Ishikawa (cell line): ENCODE measurements around the gene KIF3C.

Source experiments
- CEBPB ChIP-seq: IDR thresholded peaks from 2 replicates; pipeline ENCODE4 v1.6.1; 2012
- CREB1 ChIP-seq: IDR thresholded peaks from 2 replicates; pipeline ENCODE4 v1.6.1; 2012; ENCODE audit warnings: low read depth
- EGR1 ChIP-seq: IDR thresholded peaks from 2 replicates; pipeline ENCODE4 v1.6.1; 2012
- EP300 ChIP-seq: IDR thresholded peaks from 2 replicates; pipeline ENCODE4 v1.6.1; 2012; ENCODE audit warnings: borderline replicate concordance
- FOXM1 ChIP-seq: IDR thresholded peaks from 2 replicates; pipeline ENCODE4 v1.6.1; 2012; ENCODE audit warnings: low read depth, borderline replicate concordance
- NFIC ChIP-seq: IDR thresholded peaks from 2 replicates; pipeline ENCODE4 v1.6.1; 2012
- RAD21 ChIP-seq: IDR thresholded peaks from 2 replicates; pipeline ENCODE4 v1.6.1; 2012; ENCODE audit warnings: low read depth
- TAF1 ChIP-seq: IDR thresholded peaks from 2 replicates; pipeline ENCODE4 v1.6.1; 2012; ENCODE audit warnings: low read depth, mild to moderate bottlenecking
- TCF12 ChIP-seq: IDR thresholded peaks from 2 replicates; pipeline ENCODE4 v1.6.1; 2012; ENCODE audit warnings: low read depth
- TEAD4 ChIP-seq: IDR thresholded peaks from 2 replicates; pipeline ENCODE4 v1.6.1; 2012
- YY1 ChIP-seq: IDR thresholded peaks from 2 replicates; pipeline ENCODE4 v1.6.1; 2012; ENCODE audit warnings: low read depth
- ZBTB7A ChIP-seq: IDR thresholded peaks from 2 replicates; pipeline ENCODE4 v1.6.1; 2012; ENCODE audit warnings: low read depth
- TF ChIP-seq, protein P1 (sequence below): IDR thresholded peaks from 2 replicates; pipeline ENCODE4 v1.6.1; 2012; ENCODE audit warnings: low read depth, mild to moderate bottlenecking
- TF ChIP-seq, protein P2 (sequence below): IDR thresholded peaks from 2 replicates; pipeline ENCODE4 v1.6.1; 2012
- TF ChIP-seq, protein P3 (sequence below): IDR thresholded peaks from 2 replicates; pipeline ENCODE4 v1.6.1; 2012

The KIF3C gene

DNA sequence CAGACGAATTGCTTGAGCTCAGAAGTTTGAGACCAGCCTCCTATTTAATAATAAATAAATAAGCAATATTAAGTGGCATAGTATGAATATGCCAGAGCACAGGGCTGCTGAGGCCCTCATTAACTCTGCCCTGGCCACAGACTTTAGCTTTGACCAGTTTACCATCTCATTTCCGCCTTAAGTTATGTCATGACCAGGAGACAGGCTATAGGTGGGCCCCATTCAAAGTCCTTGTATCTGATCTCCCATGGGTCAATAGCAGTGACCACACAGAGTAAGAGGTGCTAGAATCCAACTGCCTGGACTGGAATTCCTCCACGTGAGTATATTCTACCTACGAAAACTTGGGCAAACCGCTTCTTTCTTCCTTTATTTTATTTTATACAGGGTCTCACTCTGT lies 90.6 kb downstream of the KIF3C start:
- no peak for TF ChIP-seq NFIC
- no peak for TF ChIP-seq ZBTB7A
- TF ChIP-seq CREB1, result no peak

DNA sequence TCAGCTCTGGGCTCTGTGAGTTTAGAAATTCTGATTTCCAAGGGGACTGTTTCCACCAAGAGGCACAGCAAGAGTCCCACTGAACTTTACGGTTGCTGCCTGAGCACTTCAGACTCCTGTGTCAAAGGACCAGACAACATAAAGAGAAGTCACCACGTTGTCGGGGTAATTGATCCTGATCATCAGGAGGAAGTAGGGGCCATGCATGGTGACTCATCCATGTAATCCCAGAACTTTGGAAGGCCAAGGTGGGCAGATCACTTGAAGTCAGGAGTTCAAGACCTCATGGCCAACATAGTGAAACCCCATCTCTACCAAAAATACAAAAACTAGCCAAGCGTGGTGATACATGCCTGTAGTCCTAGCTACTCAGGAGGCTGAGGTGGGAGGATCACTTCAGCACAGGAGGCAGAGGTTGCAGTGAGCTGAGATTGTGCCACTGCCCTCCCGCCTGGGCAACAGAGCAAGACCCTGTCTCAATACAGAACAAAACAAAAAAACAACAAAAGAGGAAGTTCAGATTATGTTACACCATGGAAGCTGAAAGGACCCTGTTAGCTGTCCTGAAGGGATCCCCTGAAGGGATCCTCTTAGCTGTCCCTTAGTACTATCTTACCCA lies 94.6 kb downstream of the KIF3C start:
- TF ChIP-seq, protein P1, sequence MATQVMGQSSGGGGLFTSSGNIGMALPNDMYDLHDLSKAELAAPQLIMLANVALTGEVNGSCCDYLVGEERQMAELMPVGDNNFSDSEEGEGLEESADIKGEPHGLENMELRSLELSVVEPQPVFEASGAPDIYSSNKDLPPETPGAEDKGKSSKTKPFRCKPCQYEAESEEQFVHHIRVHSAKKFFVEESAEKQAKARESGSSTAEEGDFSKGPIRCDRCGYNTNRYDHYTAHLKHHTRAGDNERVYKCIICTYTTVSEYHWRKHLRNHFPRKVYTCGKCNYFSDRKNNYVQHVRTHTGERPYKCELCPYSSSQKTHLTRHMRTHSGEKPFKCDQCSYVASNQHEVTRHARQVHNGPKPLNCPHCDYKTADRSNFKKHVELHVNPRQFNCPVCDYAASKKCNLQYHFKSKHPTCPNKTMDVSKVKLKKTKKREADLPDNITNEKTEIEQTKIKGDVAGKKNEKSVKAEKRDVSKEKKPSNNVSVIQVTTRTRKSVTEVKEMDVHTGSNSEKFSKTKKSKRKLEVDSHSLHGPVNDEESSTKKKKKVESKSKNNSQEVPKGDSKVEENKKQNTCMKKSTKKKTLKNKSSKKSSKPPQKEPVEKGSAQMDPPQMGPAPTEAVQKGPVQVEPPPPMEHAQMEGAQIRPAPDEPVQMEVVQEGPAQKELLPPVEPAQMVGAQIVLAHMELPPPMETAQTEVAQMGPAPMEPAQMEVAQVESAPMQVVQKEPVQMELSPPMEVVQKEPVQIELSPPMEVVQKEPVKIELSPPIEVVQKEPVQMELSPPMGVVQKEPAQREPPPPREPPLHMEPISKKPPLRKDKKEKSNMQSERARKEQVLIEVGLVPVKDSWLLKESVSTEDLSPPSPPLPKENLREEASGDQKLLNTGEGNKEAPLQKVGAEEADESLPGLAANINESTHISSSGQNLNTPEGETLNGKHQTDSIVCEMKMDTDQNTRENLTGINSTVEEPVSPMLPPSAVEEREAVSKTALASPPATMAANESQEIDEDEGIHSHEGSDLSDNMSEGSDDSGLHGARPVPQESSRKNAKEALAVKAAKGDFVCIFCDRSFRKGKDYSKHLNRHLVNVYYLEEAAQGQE, result no peak
- TF ChIP-seq EP300 (no peak), TEAD4 (no peak), EGR1 (no peak), CREB1 (no peak), TAF1 (no peak), NFIC (no peak), CEBPB (no peak)
- TF ChIP-seq, protein P2, sequence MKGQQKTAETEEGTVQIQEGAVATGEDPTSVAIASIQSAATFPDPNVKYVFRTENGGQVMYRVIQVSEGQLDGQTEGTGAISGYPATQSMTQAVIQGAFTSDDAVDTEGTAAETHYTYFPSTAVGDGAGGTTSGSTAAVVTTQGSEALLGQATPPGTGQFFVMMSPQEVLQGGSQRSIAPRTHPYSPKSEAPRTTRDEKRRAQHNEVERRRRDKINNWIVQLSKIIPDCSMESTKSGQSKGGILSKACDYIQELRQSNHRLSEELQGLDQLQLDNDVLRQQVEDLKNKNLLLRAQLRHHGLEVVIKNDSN, result no peak
- TF ChIP-seq, protein P3, sequence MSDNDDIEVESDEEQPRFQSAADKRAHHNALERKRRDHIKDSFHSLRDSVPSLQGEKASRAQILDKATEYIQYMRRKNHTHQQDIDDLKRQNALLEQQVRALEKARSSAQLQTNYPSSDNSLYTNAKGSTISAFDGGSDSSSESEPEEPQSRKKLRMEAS, result no peak

DNA sequence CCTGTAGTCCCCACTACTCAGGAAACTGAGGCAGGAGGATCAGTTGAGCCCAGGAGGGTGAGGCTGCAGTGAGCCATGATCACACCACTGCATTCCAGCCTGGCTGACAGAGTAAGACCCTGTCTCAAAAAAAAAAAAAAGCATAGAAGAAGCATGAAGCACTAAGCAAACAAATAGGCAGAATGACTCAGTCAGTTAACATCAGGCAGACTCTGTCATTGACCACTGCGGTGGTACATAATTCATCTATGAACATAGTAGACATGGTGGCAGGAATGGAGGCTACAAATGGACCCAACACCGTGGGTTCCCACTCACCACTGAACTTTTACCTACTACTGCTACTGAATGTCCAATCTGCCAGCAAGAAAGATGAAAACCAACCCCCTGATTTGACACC lies 96.4 kb downstream of the KIF3C start:
- no peak for TF ChIP-seq EGR1
- TF ChIP-seq YY1, result no peak
- TF ChIP-seq EP300, result no peak
- TF ChIP-seq RAD21, result no peak
- TF ChIP-seq ZBTB7A, result no peak
- no peak for TF ChIP-seq NFIC
- TF ChIP-seq TCF12, result no peak
- TF ChIP-seq, protein P2, result no peak
- TF ChIP-seq CREB1, result no peak

DNA sequence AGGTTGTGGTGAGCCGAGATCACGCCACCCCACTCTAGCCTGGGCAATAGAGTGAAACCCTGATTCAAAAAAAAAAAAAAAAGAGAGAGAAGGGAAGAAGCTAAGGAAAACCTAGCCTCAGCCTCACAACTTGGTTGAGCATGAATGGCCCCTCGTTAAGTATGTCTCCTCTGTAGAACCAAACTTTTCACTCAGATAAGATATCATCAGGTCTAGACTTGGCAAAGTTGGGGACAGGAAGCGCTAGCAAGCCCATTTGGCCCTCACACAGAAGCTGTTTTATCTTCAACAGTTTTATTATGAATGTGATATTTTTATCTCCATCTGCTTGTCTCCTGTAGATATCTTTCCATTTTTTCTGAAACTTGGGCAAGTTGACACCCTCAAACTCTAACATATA lies 100.5 kb downstream of the KIF3C start:
- TF ChIP-seq TEAD4, result no peak

DNA sequence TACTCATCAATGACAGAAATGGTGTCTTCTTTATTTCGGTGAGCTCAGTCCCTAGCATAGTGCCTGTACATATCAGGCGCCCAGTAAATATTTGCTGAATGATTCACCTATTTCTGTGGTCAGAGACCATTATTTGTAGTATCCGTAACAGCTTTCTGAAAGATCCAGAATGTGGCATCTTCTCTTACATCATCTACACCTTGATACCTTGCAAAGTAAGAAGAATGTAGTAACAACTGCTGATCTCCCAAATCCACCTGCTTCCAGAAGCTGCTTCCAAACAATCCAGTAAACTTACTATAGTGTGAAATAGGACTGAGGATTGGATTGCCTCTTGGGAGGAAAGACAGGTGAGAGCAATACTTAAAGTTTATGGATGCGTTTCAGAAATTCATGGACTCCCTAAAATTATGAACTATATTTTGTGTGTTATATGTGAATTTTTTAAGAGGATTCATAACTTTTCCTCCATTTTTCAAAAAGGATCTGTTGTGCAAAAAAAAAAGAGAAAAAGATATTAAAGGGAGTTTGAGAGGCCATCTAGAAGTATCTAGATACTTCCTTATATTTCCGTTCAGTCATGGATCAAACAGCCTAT lies 103.1 kb downstream of the KIF3C start:
- TF ChIP-seq FOXM1 (no peak), NFIC (no peak), TCF12 (no peak), TEAD4 (no peak), RAD21 (no peak), YY1 (no peak), EP300 (no peak), TAF1 (no peak), ZBTB7A (no peak)
- TF ChIP-seq, protein P3, result no peak

DNA sequence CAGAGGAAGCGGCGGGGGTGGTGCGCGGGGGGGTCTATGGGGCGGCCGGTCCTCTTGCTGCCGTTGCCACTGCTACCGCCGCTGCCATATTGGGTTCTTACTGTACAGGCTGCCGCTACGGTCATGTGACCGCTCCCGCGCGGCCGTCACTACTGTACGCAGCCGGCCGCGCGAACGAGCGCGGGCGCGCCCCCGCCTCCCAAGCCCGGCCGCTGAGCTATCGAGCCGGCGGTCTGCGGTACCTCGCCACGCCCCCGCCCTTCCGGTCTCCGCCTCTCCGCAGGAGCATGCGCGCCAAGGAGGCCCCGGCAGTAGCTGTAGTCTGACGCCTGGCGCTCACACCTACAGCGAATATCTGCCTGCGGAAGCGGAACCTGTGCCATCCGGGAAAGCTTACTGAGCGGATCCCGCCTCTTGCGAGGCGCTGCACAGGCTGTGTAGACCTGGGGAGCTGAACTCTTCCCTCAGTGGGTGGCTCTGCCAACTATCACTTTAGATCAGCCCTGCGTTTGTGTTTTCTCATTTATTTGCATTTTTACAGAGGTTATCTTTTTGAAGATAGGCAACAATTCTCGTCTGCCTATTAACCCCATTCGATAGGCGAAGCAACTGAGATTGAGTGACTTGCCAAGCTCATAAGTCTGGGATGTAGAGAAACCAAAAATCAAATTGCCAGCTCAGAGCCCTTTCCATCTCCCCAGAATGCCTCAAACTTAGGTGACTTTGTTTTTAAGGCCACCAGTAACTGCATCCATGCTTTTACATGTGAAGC lies 103.8 kb downstream of the KIF3C start, which contains the start of gene ASXL2:
Gene ASXL2, minus strand, starts transcription at position 127 of the 772 bp plus-strand sequence. CDS start 265 bp downstream, outside the sequence.
- TF ChIP-seq, protein P1, result 0 out of 2 replicates have a peak, but pooled peaks have one; percentile 14
- TF ChIP-seq TCF12, result peak; percentile 37; the same call in 1 of the 2 replicates
- no peak for TF ChIP-seq ZBTB7A
- peak; percentile 5; the same call in 1 of the 2 replicates for TF ChIP-seq EGR1
- TF ChIP-seq, protein P2, result peak; percentile 95
- TF ChIP-seq, protein P3, result peak; percentile 96
- no peak for TF ChIP-seq CEBPB
- TF ChIP-seq YY1, result peak; percentile 89
- no peak; the same call in 1 of the 2 replicates for TF ChIP-seq RAD21
